AG04450 (cell line): ENCODE results near the gene PPM1H. TPM values are rescaled to one million over a fixed set of nuclear protein-coding genes. Genes with fewer than 3 reads are reported as not detected.
"Not testable (repeated sequence)": the region's sequence is repeated elsewhere in the genome, so short reads cannot be mapped to it uniquely, and the experiment has no call there.

Source experiments
- CTCF ChIA-PET: fragments of 300-600, 350-600 bp; formaldehyde crosslinking; extraction: SDS; loops from one replicate; lab custom pipeline; 2022; ENCODE audit warnings: antibody characterized with exemption, inconsistent platforms; lab: Charles Lee
- POLR2A ChIA-PET: fragments of 350-600 bp; formaldehyde crosslinking; extraction: SDS; loops from one replicate; lab custom pipeline; 2021; ENCODE audit warnings: antibody characterized with exemption, inconsistent platforms; lab: Yijun Ruan, JAX
- DNase-seq: peaks from one replicate; pipeline ENCODE4 v3.0.0-alpha.2; 2011; ENCODE audit warnings: low read depth, low spot score
- H3K27ac ChIP-seq: one replicate; pipeline ENCODE4 v1.5.1; 2012; ENCODE audit warnings: low read depth, low read length, control low read depth
- H3K27me3 ChIP-seq: one replicate; pipeline ENCODE4 v1.6.0; 2012; ENCODE audit warnings: low read length; ENCODE audit not compliant: control insufficient read depth, insufficient read depth
- H3K4me3 ChIP-seq: 2 replicates; pipeline ENCODE4 v1.5.1; 2011; ENCODE audit warnings: mild to moderate bottlenecking, low read depth, low read length, control low read depth
- H3K9me3 ChIP-seq: 2 replicates; pipeline ENCODE4 v1.5.1; 2012; ENCODE audit warnings: low read length; ENCODE audit not compliant: control insufficient read depth, insufficient read depth
- CTCF ChIP-seq: IDR thresholded peaks from 2 replicates; pipeline ENCODE4 v1.5.1; 2011; ENCODE audit warnings: low read depth, low read length, control low read depth, inconsistent platforms
- polyA plus RNA-seq: library from polyadenylated mRNA; depleted of rRNA; stranded (reverse); fragments of >200 nt; gene quantifications from 2 replicates; pipeline ENCODE4 v1.2.3, GENCODE V29; 2011

Gene PPM1H
- polyA plus RNA-seq, 1 experiment: 0.12 TPM

GRCh38 chr12:62965242-62965641 lies 30.3 kb upstream of the PPM1H start:
- H3K4me3 ChIP-seq, POLR2A ChIA-PET, CTCF ChIA-PET, H3K9me3 ChIP-seq, H3K27me3 ChIP-seq, H3K27ac ChIP-seq, DNase-seq: not testable (repeated sequence)

DNA sequence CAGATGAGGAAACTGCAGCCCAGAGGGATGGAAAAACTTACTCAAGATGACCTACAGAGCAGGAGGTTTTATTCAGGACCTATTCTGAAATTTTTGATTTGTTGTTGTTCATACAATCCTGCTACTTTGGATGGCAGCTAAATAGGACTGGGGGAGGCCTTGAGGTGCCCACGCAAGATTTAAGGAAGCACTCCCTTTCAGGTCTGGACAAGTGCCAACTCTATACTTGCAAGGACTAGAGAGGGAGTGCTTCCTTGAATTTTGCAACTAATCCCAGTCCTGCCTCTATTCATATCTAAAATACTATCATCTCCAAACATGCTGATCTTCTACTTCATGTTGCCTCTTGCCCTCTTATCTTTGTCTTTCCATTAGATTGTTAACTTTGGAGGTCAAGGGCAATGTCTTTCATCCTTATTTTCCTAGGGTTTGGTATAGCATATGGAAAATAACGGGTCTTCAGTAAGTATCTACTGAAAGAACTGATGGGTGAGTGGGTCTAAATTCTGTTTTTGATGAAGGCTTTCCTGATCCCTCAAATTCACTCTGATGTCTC lies 28.6 kb upstream of the PPM1H start:
- H3K27ac ChIP-seq: no peak overlapping the region
- POLR2A ChIA-PET: no interaction called here
- H3K4me3 ChIP-seq: no peak overlapping the region
- no peak for TF ChIP-seq CTCF
- DNase-seq: no peak
- CTCF ChIA-PET: no interaction called here
- H3K9me3 ChIP-seq: no peaks in the 10 kb centered on the region
- no peaks in the 10 kb centered on the region for H3K27me3 ChIP-seq

DNA sequence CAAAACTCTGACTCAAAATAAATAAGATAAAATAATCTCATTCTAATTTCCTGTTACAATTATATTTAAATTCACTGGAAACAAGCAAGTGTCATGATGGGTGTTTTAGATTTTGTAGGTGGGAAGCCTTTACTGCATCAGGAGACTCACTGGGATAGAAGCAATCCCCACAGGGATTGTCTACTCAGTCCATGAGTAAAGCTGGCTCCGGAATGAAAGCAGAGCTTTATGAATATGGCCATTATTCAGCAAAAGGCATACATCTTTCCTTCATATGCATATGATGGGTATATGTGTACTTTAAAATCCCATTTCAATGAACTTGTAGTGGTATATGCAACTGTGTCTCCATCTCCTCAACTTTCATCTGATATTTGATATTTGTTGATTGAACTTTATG lies 25.4 kb upstream of the PPM1H start:
- DNase-seq: no peak
- POLR2A ChIA-PET: interaction anchor here (0.6 kb wide), 1 partner anchor 156 kb away, joined by 3 read pairs; no protein-coding TSS in a partner anchor
- H3K9me3 ChIP-seq: no peaks in the 10 kb centered on the region
- H3K27ac ChIP-seq: no peak overlapping the region
- TF ChIP-seq CTCF: no peak
- CTCF ChIA-PET: no interaction called here
- H3K4me3 ChIP-seq: no peak overlapping the region
- no peaks in the 10 kb centered on the region for H3K27me3 ChIP-seq

GRCh38 chr12:62959745-62960144 lies 24.8 kb upstream of the PPM1H start:
- Histone ChIP-seq H3K27me3 (no peaks in the 10 kb centered on the region), H3K9me3 (no peaks in the 10 kb centered on the region), H3K27ac (no peak overlapping the region), H3K4me3 (no peak overlapping the region)
- DNase-seq: no peak
- ChIA-PET CTCF (no interaction called here), POLR2A (interaction anchor here (0.6 kb wide), 1 partner anchor 546 kb away, joined by 3 read pairs; no protein-coding TSS in a partner anchor)
- TF ChIP-seq CTCF: no peak

DNA sequence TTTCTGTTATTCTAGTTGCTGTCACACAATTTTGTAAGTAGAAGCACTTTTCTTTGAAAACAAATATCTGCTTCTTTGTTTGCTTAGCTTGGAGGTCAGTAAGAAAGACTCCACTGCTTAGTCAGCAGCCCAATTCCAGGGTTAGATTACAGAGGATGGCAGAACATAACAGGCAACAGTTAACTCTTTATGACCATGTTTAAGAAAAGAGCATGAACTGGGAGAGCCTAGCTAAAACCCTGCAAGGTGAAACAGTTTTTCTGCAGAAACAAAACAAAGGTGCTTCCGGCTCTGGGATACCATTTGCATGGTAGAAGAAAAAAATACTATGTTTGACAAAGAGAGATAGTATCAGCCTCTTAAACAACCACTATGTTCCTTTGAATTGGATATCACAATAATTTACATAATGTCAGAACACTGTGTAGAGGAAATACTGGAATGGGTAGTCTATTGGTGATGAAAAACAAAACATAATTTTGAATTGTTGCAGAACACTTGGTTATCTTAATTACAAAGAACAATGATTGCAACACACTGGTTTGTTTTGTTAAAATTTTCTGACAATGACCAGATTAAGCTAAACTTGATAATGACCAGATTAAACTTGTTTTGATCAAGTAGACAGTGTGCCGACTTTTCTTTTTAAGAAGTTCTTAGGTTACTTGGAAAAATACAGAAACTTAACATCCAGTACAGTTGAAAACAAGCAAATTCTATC lies 22.4 kb upstream of the PPM1H start:
- no peak for TF ChIP-seq CTCF
- DNase-seq: no peak
- ChIA-PET POLR2A (no interaction called here), CTCF (no interaction called here)
- Histone ChIP-seq H3K27ac (no peak overlapping the region), H3K9me3 (no peaks in the 10 kb centered on the region), H3K27me3 (peaks cover 4% of the 10 kb centered on the region), H3K4me3 (no peak overlapping the region)
